ENCODE measurements around the gene ALDH1L1.

DNA sequence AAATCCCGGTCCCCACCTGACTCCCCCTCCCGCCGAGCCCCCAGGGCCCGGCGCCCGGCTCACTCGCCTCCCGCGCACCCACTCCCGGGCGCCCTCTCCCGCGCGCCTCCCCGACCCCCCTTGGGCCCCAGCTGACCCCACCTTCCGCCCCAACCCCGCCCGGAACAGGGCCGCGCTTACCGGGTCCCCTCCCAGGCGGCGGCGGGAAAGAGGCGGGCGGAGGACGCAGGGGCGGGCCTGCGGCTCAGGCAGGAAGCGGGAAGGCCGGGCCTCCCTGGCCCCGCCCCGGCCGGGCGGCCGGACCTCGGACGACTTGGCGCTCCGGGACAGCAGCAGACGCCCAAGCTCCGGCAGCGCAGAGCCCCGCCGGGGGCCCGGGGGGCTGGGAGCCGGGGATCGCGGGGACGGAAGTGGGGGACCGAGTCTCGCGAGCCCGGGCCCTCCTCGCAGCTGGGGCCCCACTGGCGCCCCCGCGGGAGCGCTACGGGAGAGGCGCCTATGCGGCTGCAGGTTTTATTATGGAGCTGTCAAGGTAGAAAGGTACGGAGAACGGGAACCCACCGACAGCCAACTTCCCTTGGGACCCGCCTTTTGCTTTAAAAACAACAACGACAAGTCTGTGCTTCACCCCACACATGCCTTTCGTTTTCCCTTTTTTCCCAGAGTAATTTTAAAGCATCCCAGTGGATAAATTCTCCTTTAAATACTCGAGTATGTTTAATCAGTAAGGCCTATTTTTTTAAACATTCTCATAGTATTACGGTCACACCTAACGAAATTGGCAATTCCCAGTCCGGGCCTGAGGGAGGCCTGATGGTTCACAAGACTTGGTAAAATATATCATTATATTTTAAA lies 96.2 kb downstream of the ALDH1L1 start, which contains the start of gene SLC41A3:
- TF ChIP-seq, protein P1, sequence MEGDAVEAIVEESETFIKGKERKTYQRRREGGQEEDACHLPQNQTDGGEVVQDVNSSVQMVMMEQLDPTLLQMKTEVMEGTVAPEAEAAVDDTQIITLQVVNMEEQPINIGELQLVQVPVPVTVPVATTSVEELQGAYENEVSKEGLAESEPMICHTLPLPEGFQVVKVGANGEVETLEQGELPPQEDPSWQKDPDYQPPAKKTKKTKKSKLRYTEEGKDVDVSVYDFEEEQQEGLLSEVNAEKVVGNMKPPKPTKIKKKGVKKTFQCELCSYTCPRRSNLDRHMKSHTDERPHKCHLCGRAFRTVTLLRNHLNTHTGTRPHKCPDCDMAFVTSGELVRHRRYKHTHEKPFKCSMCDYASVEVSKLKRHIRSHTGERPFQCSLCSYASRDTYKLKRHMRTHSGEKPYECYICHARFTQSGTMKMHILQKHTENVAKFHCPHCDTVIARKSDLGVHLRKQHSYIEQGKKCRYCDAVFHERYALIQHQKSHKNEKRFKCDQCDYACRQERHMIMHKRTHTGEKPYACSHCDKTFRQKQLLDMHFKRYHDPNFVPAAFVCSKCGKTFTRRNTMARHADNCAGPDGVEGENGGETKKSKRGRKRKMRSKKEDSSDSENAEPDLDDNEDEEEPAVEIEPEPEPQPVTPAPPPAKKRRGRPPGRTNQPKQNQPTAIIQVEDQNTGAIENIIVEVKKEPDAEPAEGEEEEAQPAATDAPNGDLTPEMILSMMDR (IDR thresholded peaks at IDR 0.05): peak in 5 of 6 experiments; percentile 17 to 55 (median 25)
- TF ChIP-seq EP300 (IDR thresholded peaks at IDR 0.05) (no peak), POLR2AphosphoS5 (IDR thresholded peaks at IDR 0.05) (peak; percentile 45 to 62), POLR2A (IDR thresholded peaks at IDR 0.05) (peak in 3 of 4 donors; percentile 31 to 77 (median 64))
